ENCODE results near the gene CASP7.

Gene CASP7

DNA sequence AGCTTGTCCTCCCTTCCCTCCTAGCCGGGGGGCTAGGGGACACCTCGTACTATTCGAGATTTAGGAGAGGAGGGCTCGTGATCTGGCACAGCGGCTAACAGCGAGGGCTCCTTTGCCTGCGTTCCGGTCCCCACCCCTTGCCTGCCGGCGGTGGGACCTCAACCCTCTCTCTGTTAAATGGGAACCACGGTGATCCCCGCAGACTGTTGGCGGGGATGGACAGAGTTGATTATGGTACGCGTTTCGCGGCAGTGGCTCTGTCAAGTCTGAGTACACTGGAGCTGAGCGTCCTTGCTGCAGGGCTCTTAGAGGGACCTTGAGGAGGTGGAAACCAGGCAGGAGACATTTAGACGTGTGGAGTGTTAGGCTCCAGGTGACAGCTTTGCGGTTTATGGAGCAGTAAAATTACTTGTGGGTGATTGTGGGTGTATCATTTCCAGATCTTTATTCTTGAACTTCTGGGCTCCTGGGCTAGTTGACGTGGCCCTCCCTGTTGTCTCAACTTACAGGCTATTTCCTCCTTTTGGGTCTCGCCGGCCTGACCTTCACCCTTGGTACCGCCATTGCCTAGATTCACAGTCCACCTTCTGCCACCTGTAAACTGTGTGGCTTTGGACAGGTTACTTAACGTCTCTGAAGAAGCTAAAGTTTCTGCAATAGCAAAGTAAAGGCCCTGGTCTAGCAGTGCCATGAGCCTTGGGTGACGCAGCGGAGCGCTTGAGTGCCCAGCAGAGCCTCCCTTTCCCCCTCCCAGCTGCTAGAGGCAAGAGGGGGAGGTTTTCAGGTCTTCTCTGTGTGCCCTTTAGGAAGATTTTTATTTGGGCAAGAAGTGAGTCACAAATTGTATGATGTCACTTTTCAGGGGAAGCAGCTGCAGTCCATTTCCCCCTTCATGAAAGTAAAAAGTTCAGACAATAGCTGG is 739 bp downstream of the CASP7 start:
- H3K36me3 ChIP-seq (ENCODE audit: control insufficient read depth in 1 of 2, insufficient read depth in 2 of 2, low read length in 2 of 2), result no peaks in the 10 kb centered on the region
- peak overlapping the region; percentile 98 for H3K27ac ChIP-seq (ENCODE audit: low read length)
- H3K4me3 ChIP-seq (ENCODE audit: low read depth in 1 of 2, low read length in 2 of 2), result peak overlapping the region; percentile 80 to 98
- no peaks in the 10 kb centered on the region for H3K9me3 ChIP-seq (ENCODE audit: control insufficient read depth in 1 of 2, low read length in 2 of 2)
- H3K27me3 ChIP-seq (ENCODE audit: low read depth, low read length), result no peaks in the 10 kb centered on the region
- H3K4me1 ChIP-seq (ENCODE audit: control insufficient read depth in 1 of 2, insufficient read depth in 2 of 2, low read length in 2 of 2), result peaks cover 4 to 6% of the 10 kb centered on the region in 2 donors

- H3K27ac ChIP-seq (ENCODE audit: low read length), result peak overlapping the region; percentile 8
- no peaks in the 10 kb centered on the region for H3K27me3 ChIP-seq (ENCODE audit: low read depth, low read length)
- no peak overlapping the region for H3K4me3 ChIP-seq (ENCODE audit: low read depth in 1 of 2, low read length in 2 of 2)
- peaks cover 0 to 4% of the 10 kb centered on the region in 2 donors for H3K36me3 ChIP-seq (ENCODE audit: control insufficient read depth in 1 of 2, insufficient read depth in 2 of 2, low read length in 2 of 2)
- H3K4me1 ChIP-seq (ENCODE audit: control insufficient read depth in 1 of 2, insufficient read depth in 2 of 2, low read length in 2 of 2), result peaks cover 4 to 6% of the 10 kb centered on the region in 2 donors
- peaks cover 0 to 7% of the 10 kb centered on the region in 2 donors for H3K9me3 ChIP-seq (ENCODE audit: control insufficient read depth in 1 of 2, low read length in 2 of 2)
Measured at GRCh38 chr10:113681533-113682470, 2.1 kb downstream of the CASP7 start.

- Histone ChIP-seq H3K27ac (ENCODE audit: low read length) (no peak overlapping the region), H3K27me3 (ENCODE audit: low read depth, low read length) (no peaks in the 10 kb centered on the region), H3K4me1 (ENCODE audit: control insufficient read depth in 1 of 2, insufficient read depth in 2 of 2, low read length in 2 of 2) (peaks cover 4 to 6% of the 10 kb centered on the region in 2 donors), H3K9me3 (ENCODE audit: control insufficient read depth in 1 of 2, low read length in 2 of 2) (peaks cover 0 to 11% of the 10 kb centered on the region in 2 donors), H3K4me3 (ENCODE audit: low read depth in 1 of 2, low read length in 2 of 2) (no peak overlapping the region), H3K36me3 (ENCODE audit: control insufficient read depth in 1 of 2, insufficient read depth in 2 of 2, low read length in 2 of 2) (peaks cover 0 to 5% of the 10 kb centered on the region in 2 donors)
Measured at GRCh38 chr10:113683300-113683699, 3.6 kb downstream of the CASP7 start.

GRCh38 chr10:113686028-113686427 is 6.3 kb downstream of the CASP7 start:
- Histone ChIP-seq H3K36me3 (ENCODE audit: control insufficient read depth in 1 of 2, insufficient read depth in 2 of 2, low read length in 2 of 2) (peaks cover 0 to 5% of the 10 kb centered on the region in 2 donors), H3K9me3 (ENCODE audit: control insufficient read depth in 1 of 2, low read length in 2 of 2) (peaks cover 5 to 11% of the 10 kb centered on the region in 2 donors), H3K27ac (ENCODE audit: low read length) (peak overlapping the region; percentile 19), H3K27me3 (ENCODE audit: low read depth, low read length) (no peaks in the 10 kb centered on the region), H3K4me3 (ENCODE audit: low read depth in 1 of 2, low read length in 2 of 2) (no peak overlapping the region), H3K4me1 (ENCODE audit: control insufficient read depth in 1 of 2, insufficient read depth in 2 of 2, low read length in 2 of 2) (peaks cover 0 to 6% of the 10 kb centered on the region in 2 donors)

GRCh38 chr10:113687037-113687436 is 7.3 kb downstream of the CASP7 start:
- Histone ChIP-seq H3K4me1 (ENCODE audit: control insufficient read depth in 1 of 2, insufficient read depth in 2 of 2, low read length in 2 of 2) (no peaks in the 10 kb centered on the region), H3K4me3 (ENCODE audit: low read depth in 1 of 2, low read length in 2 of 2) (no peak overlapping the region), H3K9me3 (ENCODE audit: control insufficient read depth in 1 of 2, low read length in 2 of 2) (peaks cover 5 to 11% of the 10 kb centered on the region in 2 donors), H3K27me3 (ENCODE audit: low read depth, low read length) (no peaks in the 10 kb centered on the region), H3K36me3 (ENCODE audit: control insufficient read depth in 1 of 2, insufficient read depth in 2 of 2, low read length in 2 of 2) (peaks cover 2 to 5% of the 10 kb centered on the region in 2 donors), H3K27ac (ENCODE audit: low read length) (no peak overlapping the region)

GRCh38 chr10:113689057-113689456 is 9.3 kb downstream of the CASP7 start:
- H3K4me1 ChIP-seq (ENCODE audit: control insufficient read depth in 1 of 2, insufficient read depth in 2 of 2, low read length in 2 of 2), result no peaks in the 10 kb centered on the region
- H3K36me3 ChIP-seq (ENCODE audit: control insufficient read depth in 1 of 2, insufficient read depth in 2 of 2, low read length in 2 of 2), result peaks cover 14 to 16% of the 10 kb centered on the region in 2 donors
- H3K9me3 ChIP-seq (ENCODE audit: control insufficient read depth in 1 of 2, low read length in 2 of 2), result peaks cover 12 to 29% of the 10 kb centered on the region in 2 donors
- no peak overlapping the region for H3K27ac ChIP-seq (ENCODE audit: low read length)
- no peaks in the 10 kb centered on the region for H3K27me3 ChIP-seq (ENCODE audit: low read depth, low read length)
- no peak overlapping the region for H3K4me3 ChIP-seq (ENCODE audit: low read depth in 1 of 2, low read length in 2 of 2)

DNA sequence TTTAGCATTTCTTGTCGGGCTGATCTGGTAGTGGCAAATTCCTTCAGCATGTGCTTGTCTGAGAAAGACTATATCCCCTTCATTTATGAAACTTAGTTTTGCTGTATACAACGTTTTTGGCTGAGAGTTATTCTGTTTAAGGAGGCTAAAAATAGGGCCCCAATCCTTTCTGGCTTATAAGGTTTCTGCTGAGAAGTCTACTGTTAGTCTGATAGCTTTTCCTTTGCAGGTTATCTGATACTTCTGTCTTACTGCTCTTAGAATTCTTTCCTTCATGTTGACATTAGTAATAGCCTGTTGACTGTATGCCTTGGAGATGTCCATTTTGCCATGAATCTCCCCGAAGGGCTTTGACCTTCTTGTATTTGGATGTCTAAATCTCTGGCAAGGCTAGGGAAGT is 9.9 kb downstream of the CASP7 start:
- Histone ChIP-seq H3K4me3 (ENCODE audit: low read depth in 1 of 2, low read length in 2 of 2) (no peak overlapping the region), H3K27ac (ENCODE audit: low read length) (no peak overlapping the region), H3K36me3 (ENCODE audit: control insufficient read depth in 1 of 2, insufficient read depth in 2 of 2, low read length in 2 of 2) (peaks cover 14 to 16% of the 10 kb centered on the region in 2 donors), H3K4me1 (ENCODE audit: control insufficient read depth in 1 of 2, insufficient read depth in 2 of 2, low read length in 2 of 2) (no peaks in the 10 kb centered on the region), H3K9me3 (ENCODE audit: control insufficient read depth in 1 of 2, low read length in 2 of 2) (peaks cover 12 to 33% of the 10 kb centered on the region in 2 donors), H3K27me3 (ENCODE audit: low read depth, low read length) (no peaks in the 10 kb centered on the region)

GRCh38 chr10:113690749-113691148 is 11.0 kb downstream of the CASP7 start:
- H3K9me3 ChIP-seq (ENCODE audit: control insufficient read depth in 1 of 2, low read length in 2 of 2), result peaks cover 12 to 31% of the 10 kb centered on the region in 2 donors
- H3K27me3 ChIP-seq (ENCODE audit: low read depth, low read length), result no peaks in the 10 kb centered on the region
- no peak overlapping the region for H3K4me3 ChIP-seq (ENCODE audit: low read depth in 1 of 2, low read length in 2 of 2)
- peaks cover 14 to 16% of the 10 kb centered on the region in 2 donors for H3K36me3 ChIP-seq (ENCODE audit: control insufficient read depth in 1 of 2, insufficient read depth in 2 of 2, low read length in 2 of 2)
- no peaks in the 10 kb centered on the region for H3K4me1 ChIP-seq (ENCODE audit: control insufficient read depth in 1 of 2, insufficient read depth in 2 of 2, low read length in 2 of 2)
- no peak overlapping the region for H3K27ac ChIP-seq (ENCODE audit: low read length)

- Histone ChIP-seq H3K36me3 (ENCODE audit: control insufficient read depth in 1 of 2, insufficient read depth in 2 of 2, low read length in 2 of 2) (peaks cover 14 to 16% of the 10 kb centered on the region in 2 donors), H3K27ac (ENCODE audit: low read length) (no peak overlapping the region), H3K4me3 (ENCODE audit: low read depth in 1 of 2, low read length in 2 of 2) (no peak overlapping the region), H3K4me1 (ENCODE audit: control insufficient read depth in 1 of 2, insufficient read depth in 2 of 2, low read length in 2 of 2) (no peaks in the 10 kb centered on the region), H3K27me3 (ENCODE audit: low read depth, low read length) (no peaks in the 10 kb centered on the region), H3K9me3 (ENCODE audit: control insufficient read depth in 1 of 2, low read length in 2 of 2) (peaks cover 12 to 26% of the 10 kb centered on the region in 2 donors)
Measured at GRCh38 chr10:113691381-113691780, 11.7 kb downstream of the CASP7 start.

DNA sequence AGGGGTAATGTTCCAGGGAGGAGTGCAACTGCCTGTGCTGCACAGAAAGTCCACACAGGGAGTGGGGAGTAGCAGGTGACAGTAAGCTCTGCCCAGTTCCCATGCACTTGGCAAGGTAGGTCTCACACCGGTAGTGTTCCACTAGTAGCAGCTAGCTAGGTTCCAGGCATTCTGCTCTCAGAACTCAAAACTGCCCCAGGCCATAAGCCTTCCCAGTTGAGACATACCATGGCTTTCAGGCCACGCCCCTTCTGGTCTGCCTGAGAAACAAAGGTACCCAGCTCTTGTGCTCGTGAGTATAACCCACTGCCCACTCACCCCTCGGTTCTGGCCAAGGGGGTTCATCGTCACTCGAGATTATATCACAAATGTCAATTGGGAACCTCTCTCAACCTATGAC is 12.6 kb downstream of the CASP7 start:
- Histone ChIP-seq H3K27ac (ENCODE audit: low read length) (no peak overlapping the region), H3K9me3 (ENCODE audit: control insufficient read depth in 1 of 2, low read length in 2 of 2) (peaks cover 12 to 21% of the 10 kb centered on the region in 2 donors), H3K4me3 (ENCODE audit: low read depth in 1 of 2, low read length in 2 of 2) (no peak overlapping the region), H3K27me3 (ENCODE audit: low read depth, low read length) (no peaks in the 10 kb centered on the region), H3K36me3 (ENCODE audit: control insufficient read depth in 1 of 2, insufficient read depth in 2 of 2, low read length in 2 of 2) (peaks cover 11 to 14% of the 10 kb centered on the region in 2 donors), H3K4me1 (ENCODE audit: control insufficient read depth in 1 of 2, insufficient read depth in 2 of 2, low read length in 2 of 2) (no peaks in the 10 kb centered on the region)

DNA sequence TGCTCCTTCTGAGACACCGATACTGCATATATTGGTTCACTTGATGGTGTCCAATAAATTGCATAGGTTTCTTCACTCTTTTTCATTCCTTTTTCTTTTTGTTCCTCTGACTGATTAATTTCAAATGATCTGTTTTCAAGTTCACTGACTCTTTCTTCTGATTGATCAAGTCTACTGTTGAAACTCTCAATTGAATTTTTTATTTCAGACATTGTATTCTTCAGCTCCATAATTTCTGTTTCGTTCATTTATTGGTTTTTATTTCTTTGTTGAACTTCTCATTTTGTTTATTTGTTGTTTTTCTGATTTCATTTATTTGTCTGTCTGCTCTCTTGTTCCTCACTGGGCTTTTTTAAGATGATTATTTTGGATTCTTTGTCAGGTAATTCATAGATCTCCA is 13.6 kb downstream of the CASP7 start:
- Histone ChIP-seq H3K4me3 (ENCODE audit: low read depth in 1 of 2, low read length in 2 of 2) (no peak overlapping the region), H3K9me3 (ENCODE audit: control insufficient read depth in 1 of 2, low read length in 2 of 2) (peaks cover 12 to 21% of the 10 kb centered on the region in 2 donors), H3K4me1 (ENCODE audit: control insufficient read depth in 1 of 2, insufficient read depth in 2 of 2, low read length in 2 of 2) (no peaks in the 10 kb centered on the region), H3K27ac (ENCODE audit: low read length) (no peak overlapping the region), H3K27me3 (ENCODE audit: low read depth, low read length) (no peaks in the 10 kb centered on the region), H3K36me3 (ENCODE audit: control insufficient read depth in 1 of 2, insufficient read depth in 2 of 2, low read length in 2 of 2) (peaks cover 22 to 24% of the 10 kb centered on the region in 2 donors)

All from muscle layer of duodenum (tissue), 2 donors.